Dendritic cell treated with granulocyte-macrophage colony-stimulating factor and Interleukin-4, amounts not matched to agents 40 ng/mL and 50 ng/mL, for 4 days (primary cell): Measurements from ENCODE around the gene CRPPA.
A peak's percentile ranks its signal among the peaks of the same experiment; 100 is the strongest.

Source experiments
- H3K27ac Mint-ChIP-seq: one replicate; pipeline ENCODE4 v1.8.0; 2022; ENCODE audit warnings: mild to moderate bottlenecking, mixed read lengths
- H3K27me3 Mint-ChIP-seq: one replicate; pipeline ENCODE4 v1.8.0; 2022; ENCODE audit warnings: mild to moderate bottlenecking, mixed read lengths
- H3K36me3 Mint-ChIP-seq: one replicate; pipeline ENCODE4 v1.8.0; 2022; ENCODE audit warnings: low read depth, mixed read lengths
- H3K4me1 Mint-ChIP-seq: one replicate; pipeline ENCODE4 v1.8.0; 2022; ENCODE audit warnings: low read depth, mixed read lengths
- H3K4me3 Mint-ChIP-seq: one replicate; pipeline ENCODE4 v1.8.0; 2022; ENCODE audit warnings: mild to moderate bottlenecking, moderate library complexity, mixed read lengths
- H3K9me3 Mint-ChIP-seq: one replicate; pipeline ENCODE4 v1.8.0; 2022; ENCODE audit warnings: mixed read lengths
- intact Hi-C: fragments of 100-400 bp; cut with micrococcal nuclease; formaldehyde crosslinking; loops from one replicate; pipeline ENCODE4 v1.15.0; 2022

The CRPPA gene

GRCh38 chr7:16417906-16418305, 3.4 kb downstream of the CRPPA start:
- no peak overlapping the region for H3K27ac Mint-ChIP-seq
- intact Hi-C loops: no loop called here
- peaks cover 85% of the 10 kb centered on the region for H3K27me3 Mint-ChIP-seq
- H3K4me3 Mint-ChIP-seq: no peak overlapping the region
- H3K9me3 Mint-ChIP-seq: no peaks in the 10 kb centered on the region
- H3K4me1 Mint-ChIP-seq: peaks cover 29% of the 10 kb centered on the region
- H3K36me3 Mint-ChIP-seq: no peaks in the 10 kb centered on the region

GRCh38 chr7:16416289-16417282, 4.8 kb downstream of the CRPPA start:
- intact Hi-C loops: no loop called here
- Mint-ChIP-seq H3K4me3 (no peak overlapping the region), H3K27me3 (peaks cover 86% of the 10 kb centered on the region), H3K27ac (peak overlapping the region; percentile 13), H3K9me3 (no peaks in the 10 kb centered on the region), H3K36me3 (no peaks in the 10 kb centered on the region), H3K4me1 (peaks cover 25% of the 10 kb centered on the region)

- Mint-ChIP-seq H3K9me3 (no peaks in the 10 kb centered on the region), H3K27me3 (peaks cover 84% of the 10 kb centered on the region), H3K4me1 (peaks cover 10% of the 10 kb centered on the region), H3K27ac (no peak overlapping the region), H3K4me3 (no peak overlapping the region), H3K36me3 (no peaks in the 10 kb centered on the region)
- intact Hi-C loops: no loop called here
Measured at GRCh38 chr7:16412274-16413254, 8.8 kb downstream of the CRPPA start.

GRCh38 chr7:16411391-16411790, 9.9 kb downstream of the CRPPA start:
- intact Hi-C loops: no loop called here
- H3K9me3 Mint-ChIP-seq: no peaks in the 10 kb centered on the region
- no peak overlapping the region for H3K27ac Mint-ChIP-seq
- no peak overlapping the region for H3K4me3 Mint-ChIP-seq
- H3K36me3 Mint-ChIP-seq: no peaks in the 10 kb centered on the region
- H3K27me3 Mint-ChIP-seq: peaks cover 81% of the 10 kb centered on the region
- no peaks in the 10 kb centered on the region for H3K4me1 Mint-ChIP-seq

- no peak overlapping the region for H3K27ac Mint-ChIP-seq
- H3K9me3 Mint-ChIP-seq: no peaks in the 10 kb centered on the region
- H3K4me1 Mint-ChIP-seq: peaks cover under 1% of the 10 kb centered on the region
- H3K4me3 Mint-ChIP-seq: no peak overlapping the region
- H3K27me3 Mint-ChIP-seq: peaks cover 72% of the 10 kb centered on the region
- no peaks in the 10 kb centered on the region for H3K36me3 Mint-ChIP-seq
- intact Hi-C loops: no loop called here
Measured at GRCh38 chr7:16409777-16410176, 11.6 kb downstream of the CRPPA start.

- Mint-ChIP-seq H3K27ac (no peak overlapping the region), H3K36me3 (peaks cover 6% of the 10 kb centered on the region), H3K4me1 (peaks cover 4% of the 10 kb centered on the region), H3K27me3 (peaks cover 75% of the 10 kb centered on the region), H3K4me3 (no peak overlapping the region), H3K9me3 (peaks cover 33% of the 10 kb centered on the region)
- intact Hi-C loops: no loop called here
Measured at GRCh38 chr7:16404636-16405035, 16.7 kb downstream of the CRPPA start.

GRCh38 chr7:16403475-16403874, 17.9 kb downstream of the CRPPA start:
- H3K4me1 Mint-ChIP-seq: peaks cover 4% of the 10 kb centered on the region
- peaks cover 6% of the 10 kb centered on the region for H3K36me3 Mint-ChIP-seq
- peaks cover 66% of the 10 kb centered on the region for H3K27me3 Mint-ChIP-seq
- H3K27ac Mint-ChIP-seq: no peak overlapping the region
- H3K9me3 Mint-ChIP-seq: peaks cover 33% of the 10 kb centered on the region
- intact Hi-C loops: no loop called here
- no peak overlapping the region for H3K4me3 Mint-ChIP-seq

GRCh38 chr7:16402940-16403339, 18.4 kb downstream of the CRPPA start:
- H3K4me3 Mint-ChIP-seq: no peak overlapping the region
- peaks cover 33% of the 10 kb centered on the region for H3K9me3 Mint-ChIP-seq
- peaks cover 60% of the 10 kb centered on the region for H3K27me3 Mint-ChIP-seq
- no peak overlapping the region for H3K27ac Mint-ChIP-seq
- H3K36me3 Mint-ChIP-seq: peaks cover 6% of the 10 kb centered on the region
- intact Hi-C loops: no loop called here
- peaks cover 4% of the 10 kb centered on the region for H3K4me1 Mint-ChIP-seq

- intact Hi-C loops: no loop called here
- no peak overlapping the region for H3K4me3 Mint-ChIP-seq
Measured at GRCh38 chr7:16402091-16402490, 19.2 kb downstream of the CRPPA start.

GRCh38 chr7:16400893-16401275, 20.5 kb downstream of the CRPPA start:
- H3K4me3 Mint-ChIP-seq: no peak overlapping the region
- peaks cover 54% of the 10 kb centered on the region for H3K27me3 Mint-ChIP-seq
- H3K36me3 Mint-ChIP-seq: peaks cover 12% of the 10 kb centered on the region
- H3K4me1 Mint-ChIP-seq: peaks cover 4% of the 10 kb centered on the region
- H3K9me3 Mint-ChIP-seq: peaks cover 46% of the 10 kb centered on the region
- no peak overlapping the region for H3K27ac Mint-ChIP-seq
- intact Hi-C loops: no loop called here

More at GRCh38 chr7:16402091-16402490, 19.2 kb downstream of the CRPPA start:
- peaks cover 52% of the 10 kb centered on the region for H3K27me3 Mint-ChIP-seq
- peaks cover 34% of the 10 kb centered on the region for H3K9me3 Mint-ChIP-seq
- H3K4me1 Mint-ChIP-seq: peaks cover 4% of the 10 kb centered on the region
- no peak overlapping the region for H3K27ac Mint-ChIP-seq
- H3K36me3 Mint-ChIP-seq: peaks cover 6% of the 10 kb centered on the region

- intact Hi-C loops: no loop called here
- peaks cover 54% of the 10 kb centered on the region for H3K27me3 Mint-ChIP-seq
- H3K4me3 Mint-ChIP-seq: no peak overlapping the region
- peaks cover 4% of the 10 kb centered on the region for H3K4me1 Mint-ChIP-seq
- H3K9me3 Mint-ChIP-seq: peaks cover 47% of the 10 kb centered on the region
- H3K36me3 Mint-ChIP-seq: peaks cover 12% of the 10 kb centered on the region
- no peak overlapping the region for H3K27ac Mint-ChIP-seq
Measured at GRCh38 chr7:16399916-16400892, 21.1 kb downstream of the CRPPA start.

GRCh38 chr7:16399265-16399831, 22.0 kb downstream of the CRPPA start:
- no peak overlapping the region for H3K27ac Mint-ChIP-seq
- H3K9me3 Mint-ChIP-seq: peaks cover 50% of the 10 kb centered on the region
- H3K36me3 Mint-ChIP-seq: peaks cover 12% of the 10 kb centered on the region
- intact Hi-C loops: no loop called here
- peaks cover 53% of the 10 kb centered on the region for H3K27me3 Mint-ChIP-seq
- H3K4me1 Mint-ChIP-seq: no peaks in the 10 kb centered on the region
- no peak overlapping the region for H3K4me3 Mint-ChIP-seq
